ENCODE measurements around the gene LYL1. TPM values are rescaled to one million over a fixed set of nuclear protein-coding genes. Genes with fewer than 3 reads are reported as not detected.

LYL1 gene
- total RNA-seq, 1 experiment from 2014 or later: 0.23 TPM

DNA sequence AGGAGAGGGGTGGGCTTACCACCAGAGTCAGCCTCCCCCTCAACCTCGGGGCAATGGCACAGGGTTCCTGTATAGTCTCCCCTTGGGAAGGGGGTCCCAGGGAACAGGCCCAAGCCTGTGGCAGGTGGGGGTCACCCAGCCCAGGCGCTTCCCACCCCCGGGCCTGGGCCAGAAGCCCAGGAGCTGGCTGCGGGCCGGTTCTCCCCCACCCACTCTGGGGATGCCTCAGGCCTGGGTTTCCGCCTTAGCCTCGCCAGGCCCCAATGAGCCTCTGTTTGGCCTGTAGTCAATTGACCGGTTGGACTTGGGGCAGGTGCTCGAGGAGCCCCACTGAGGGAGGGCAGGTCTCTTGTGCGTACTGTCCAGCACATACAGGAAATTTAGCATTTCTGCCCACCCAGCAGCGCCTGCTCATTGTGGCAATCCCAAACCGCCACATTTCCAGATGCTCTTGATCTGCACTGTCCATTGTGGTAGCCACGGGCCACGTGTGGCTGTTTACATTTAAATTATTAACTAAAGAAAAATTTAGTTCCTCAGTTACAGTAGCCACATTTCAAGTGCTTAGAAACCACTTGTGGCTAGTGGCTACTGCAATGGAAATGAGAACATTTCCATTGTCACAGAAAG lies 9.9 kb downstream of the LYL1 start:
- intact Hi-C loops (cut with micrococcal nuclease; ENCODE audit: unreplicated experiment): loop anchor here (5.0 to 10.0 kb wide), 2 partner anchors 58 to 115 kb away; no protein-coding TSS in a partner anchor
- Histone ChIP-seq H3K4me3 (ENCODE audit: low read depth in 2 of 2, low read length in 2 of 2) (no peak overlapping the region), H3K9me3 (ENCODE audit: control insufficient read depth, insufficient read depth, low read depth, low read length) (no peaks in the 10 kb centered on the region), H3K36me3 (ENCODE audit: control insufficient read depth, insufficient read depth, low read length) (no peaks in the 10 kb centered on the region; the same call in 1 of the 2 replicates), H3K27me3 (ENCODE audit: control insufficient read depth, insufficient read depth, low read length) (no peaks in the 10 kb centered on the region), H3K4me1 (ENCODE audit: control insufficient read depth, insufficient read depth, low read length) (peaks cover 53% of the 10 kb centered on the region), H3K27ac (ENCODE audit: low read length) (peak overlapping the region; percentile 66)
- DNase-seq (ENCODE audit: low read depth, low spot score): no peak
- CTCF ChIA-PET: no interaction called here
- TF ChIP-seq, protein P1, sequence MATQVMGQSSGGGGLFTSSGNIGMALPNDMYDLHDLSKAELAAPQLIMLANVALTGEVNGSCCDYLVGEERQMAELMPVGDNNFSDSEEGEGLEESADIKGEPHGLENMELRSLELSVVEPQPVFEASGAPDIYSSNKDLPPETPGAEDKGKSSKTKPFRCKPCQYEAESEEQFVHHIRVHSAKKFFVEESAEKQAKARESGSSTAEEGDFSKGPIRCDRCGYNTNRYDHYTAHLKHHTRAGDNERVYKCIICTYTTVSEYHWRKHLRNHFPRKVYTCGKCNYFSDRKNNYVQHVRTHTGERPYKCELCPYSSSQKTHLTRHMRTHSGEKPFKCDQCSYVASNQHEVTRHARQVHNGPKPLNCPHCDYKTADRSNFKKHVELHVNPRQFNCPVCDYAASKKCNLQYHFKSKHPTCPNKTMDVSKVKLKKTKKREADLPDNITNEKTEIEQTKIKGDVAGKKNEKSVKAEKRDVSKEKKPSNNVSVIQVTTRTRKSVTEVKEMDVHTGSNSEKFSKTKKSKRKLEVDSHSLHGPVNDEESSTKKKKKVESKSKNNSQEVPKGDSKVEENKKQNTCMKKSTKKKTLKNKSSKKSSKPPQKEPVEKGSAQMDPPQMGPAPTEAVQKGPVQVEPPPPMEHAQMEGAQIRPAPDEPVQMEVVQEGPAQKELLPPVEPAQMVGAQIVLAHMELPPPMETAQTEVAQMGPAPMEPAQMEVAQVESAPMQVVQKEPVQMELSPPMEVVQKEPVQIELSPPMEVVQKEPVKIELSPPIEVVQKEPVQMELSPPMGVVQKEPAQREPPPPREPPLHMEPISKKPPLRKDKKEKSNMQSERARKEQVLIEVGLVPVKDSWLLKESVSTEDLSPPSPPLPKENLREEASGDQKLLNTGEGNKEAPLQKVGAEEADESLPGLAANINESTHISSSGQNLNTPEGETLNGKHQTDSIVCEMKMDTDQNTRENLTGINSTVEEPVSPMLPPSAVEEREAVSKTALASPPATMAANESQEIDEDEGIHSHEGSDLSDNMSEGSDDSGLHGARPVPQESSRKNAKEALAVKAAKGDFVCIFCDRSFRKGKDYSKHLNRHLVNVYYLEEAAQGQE (IDR thresholded peaks at IDR 0.05; ENCODE audit: insufficient read depth in 1 of 2, low read depth in 2 of 2, low read length in 1 of 2): no peak
- TF ChIP-seq SIN3A (IDR thresholded peaks at IDR 0.05; ENCODE audit: borderline replicate concordance, insufficient read depth, low read depth, low read length): no peak
- no peak for TF ChIP-seq TCF7L2 (IDR thresholded peaks at IDR 0.05; ENCODE audit: low read depth, low read length)
- no TSS peak for BruUV-seq (replicated peaks)
- no peak for ATAC-seq
- POLR2A ChIA-PET: no interaction called here
- in situ Hi-C loops (cut with HindIII; ENCODE audit: low pct_unique_long_range_greater_than_20kb, low sequenced_read_pairs): no loop called here

DNA sequence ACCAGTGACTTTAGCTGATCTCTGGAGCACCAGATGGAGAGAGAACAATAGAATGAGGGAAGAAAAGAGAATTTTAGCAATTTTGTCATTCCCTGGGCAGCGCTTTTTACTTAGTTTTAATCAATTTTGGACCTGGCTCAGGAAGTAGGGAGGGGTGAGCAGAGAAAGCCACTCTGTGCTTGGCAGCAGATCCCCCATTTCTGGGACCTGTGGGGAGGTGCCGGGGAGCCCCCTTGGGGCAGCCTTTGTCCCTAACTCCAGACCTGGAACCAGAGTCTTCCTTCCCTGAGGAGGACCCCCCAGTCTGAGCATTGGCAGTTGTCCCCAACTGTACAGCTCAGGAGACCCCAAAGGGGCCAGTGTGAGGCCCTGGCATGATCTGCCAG lies 10.5 kb downstream of the LYL1 start:
- H3K4me3 ChIP-seq (ENCODE audit: low read depth in 2 of 2, low read length in 2 of 2): no peak overlapping the region
- H3K27me3 ChIP-seq (ENCODE audit: control insufficient read depth, insufficient read depth, low read length): no peaks in the 10 kb centered on the region
- H3K27ac ChIP-seq (ENCODE audit: low read length): no peak overlapping the region
- H3K36me3 ChIP-seq (ENCODE audit: control insufficient read depth, insufficient read depth, low read length): no peaks in the 10 kb centered on the region; the same call in 1 of the 2 replicates
- ChIA-PET CTCF (interaction anchor here (0.6 kb wide), 1 partner anchor 109 kb away, joined by 3 read pairs; no protein-coding TSS in a partner anchor), POLR2A (interaction anchor here (0.5 kb wide), 1 partner anchor 115 kb away, joined by 3 read pairs; no protein-coding TSS in a partner anchor)
- no TSS peak for BruUV-seq (replicated peaks)
- ATAC-seq (no peak), DNase-seq (ENCODE audit: low read depth, low spot score) (no peak)
- intact Hi-C loops (cut with micrococcal nuclease; ENCODE audit: unreplicated experiment) (loop anchor here (5.0 to 10.0 kb wide), 2 partner anchors 57 to 115 kb away; no protein-coding TSS in a partner anchor), in situ Hi-C loops (cut with HindIII; ENCODE audit: low pct_unique_long_range_greater_than_20kb, low sequenced_read_pairs) (no loop called here)
- H3K9me3 ChIP-seq (ENCODE audit: control insufficient read depth, insufficient read depth, low read depth, low read length): no peaks in the 10 kb centered on the region
- peaks cover 53% of the 10 kb centered on the region for H3K4me1 ChIP-seq (ENCODE audit: control insufficient read depth, insufficient read depth, low read length)
- TF ChIP-seq SIN3A (IDR thresholded peaks at IDR 0.05; ENCODE audit: borderline replicate concordance, insufficient read depth, low read depth, low read length): no peak
- no peak for TF ChIP-seq TCF7L2 (IDR thresholded peaks at IDR 0.05; ENCODE audit: low read depth, low read length)
- TF ChIP-seq POLR2AphosphoS5 (IDR thresholded peaks at IDR 0.05; ENCODE audit: low read depth, low read length): no peak
- TF ChIP-seq, protein P2, sequence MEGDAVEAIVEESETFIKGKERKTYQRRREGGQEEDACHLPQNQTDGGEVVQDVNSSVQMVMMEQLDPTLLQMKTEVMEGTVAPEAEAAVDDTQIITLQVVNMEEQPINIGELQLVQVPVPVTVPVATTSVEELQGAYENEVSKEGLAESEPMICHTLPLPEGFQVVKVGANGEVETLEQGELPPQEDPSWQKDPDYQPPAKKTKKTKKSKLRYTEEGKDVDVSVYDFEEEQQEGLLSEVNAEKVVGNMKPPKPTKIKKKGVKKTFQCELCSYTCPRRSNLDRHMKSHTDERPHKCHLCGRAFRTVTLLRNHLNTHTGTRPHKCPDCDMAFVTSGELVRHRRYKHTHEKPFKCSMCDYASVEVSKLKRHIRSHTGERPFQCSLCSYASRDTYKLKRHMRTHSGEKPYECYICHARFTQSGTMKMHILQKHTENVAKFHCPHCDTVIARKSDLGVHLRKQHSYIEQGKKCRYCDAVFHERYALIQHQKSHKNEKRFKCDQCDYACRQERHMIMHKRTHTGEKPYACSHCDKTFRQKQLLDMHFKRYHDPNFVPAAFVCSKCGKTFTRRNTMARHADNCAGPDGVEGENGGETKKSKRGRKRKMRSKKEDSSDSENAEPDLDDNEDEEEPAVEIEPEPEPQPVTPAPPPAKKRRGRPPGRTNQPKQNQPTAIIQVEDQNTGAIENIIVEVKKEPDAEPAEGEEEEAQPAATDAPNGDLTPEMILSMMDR (IDR thresholded peaks at IDR 0.05): no peak
- TF ChIP-seq, protein P1 (IDR thresholded peaks at IDR 0.05; ENCODE audit: insufficient read depth in 1 of 2, low read depth in 2 of 2, low read length in 1 of 2): no peak
